SK-N-MC (cell line): ENCODE data around the gene TSPAN12.

ENCODE experiments used
- EZH2 ChIP-seq: fragments of 200-600 bp; sonication (generic); IDR thresholded peaks from one replicate; pipeline ENCODE4 v1.6.1; 2017; ENCODE audit warnings: antibody characterized with exemption
- POLR2AphosphoS5 ChIP-seq: IDR thresholded peaks from 2 replicates; pipeline ENCODE4 v1.6.1; 2012; ENCODE audit warnings: mild to moderate bottlenecking, low read depth, low read length, borderline replicate concordance

DNA sequence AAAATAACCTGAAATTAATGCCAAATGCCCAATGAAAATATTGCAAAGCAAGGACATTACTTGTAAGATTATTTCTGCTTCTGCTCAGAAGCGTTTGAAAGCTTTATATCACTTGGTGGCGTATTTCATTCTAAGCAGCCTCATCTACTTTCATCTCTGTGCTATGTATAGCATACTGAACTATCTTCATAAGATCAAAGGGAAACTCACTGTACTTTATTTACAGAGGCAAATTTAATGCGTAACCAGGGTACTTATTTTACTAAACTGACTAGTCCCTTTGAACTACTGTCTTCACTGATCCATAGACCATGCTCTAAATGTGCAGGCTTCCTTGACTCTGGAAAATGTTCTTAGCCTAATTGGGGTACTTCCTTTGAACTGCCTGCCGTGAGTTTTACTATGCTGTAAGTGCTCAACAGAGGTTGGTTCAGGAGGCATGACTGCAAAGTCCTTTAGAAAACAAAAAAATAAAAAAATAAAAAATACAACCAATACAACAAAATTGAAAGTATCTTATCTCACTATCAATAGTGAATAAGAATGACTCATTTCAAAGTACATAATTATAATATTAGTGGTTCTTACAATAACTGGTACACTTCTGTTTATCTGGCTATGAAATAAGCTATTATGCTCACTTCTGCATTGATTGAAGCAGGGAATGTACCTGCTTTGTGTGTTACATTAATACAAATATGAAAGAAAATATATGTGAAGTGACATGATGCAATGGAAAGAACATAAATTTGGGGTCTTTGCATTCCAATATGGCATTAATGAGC is 41.0 kb upstream of the TSPAN12 start:
- TF ChIP-seq EZH2 (no peak), POLR2AphosphoS5 (no peak)
